GM10248 (cell line): ENCODE measurements around the gene ABCB11.

ENCODE experiments used
- CTCF ChIA-PET: fragments of 300-600 bp; sonication (Branson Sonifier 250); formaldehyde crosslinking; extraction: SDS; loops from one replicate; lab custom pipeline; 2021; ENCODE audit warnings: antibody characterized with exemption; lab: Yijun Ruan, JAX
- POLR2A ChIA-PET: fragments of 350-650 bp; sonication (Branson Sonifier 250); formaldehyde crosslinking; extraction: SDS; loops from one replicate; lab custom pipeline; 2020; ENCODE audit warnings: antibody characterized with exemption; lab: Yijun Ruan, JAX
- DNase-seq: peaks from one replicate; pipeline ENCODE4 v3.0.0; 2012; ENCODE audit errors: extremely low spot score
- CTCF ChIP-seq: IDR thresholded peaks from 2 replicates; pipeline ENCODE4 v1.5.1; 2012; ENCODE audit warnings: mild to moderate bottlenecking, low read depth; ENCODE audit errors: extremely low read depth, missing control alignments, control extremely low read depth

Gene ABCB11

DNA sequence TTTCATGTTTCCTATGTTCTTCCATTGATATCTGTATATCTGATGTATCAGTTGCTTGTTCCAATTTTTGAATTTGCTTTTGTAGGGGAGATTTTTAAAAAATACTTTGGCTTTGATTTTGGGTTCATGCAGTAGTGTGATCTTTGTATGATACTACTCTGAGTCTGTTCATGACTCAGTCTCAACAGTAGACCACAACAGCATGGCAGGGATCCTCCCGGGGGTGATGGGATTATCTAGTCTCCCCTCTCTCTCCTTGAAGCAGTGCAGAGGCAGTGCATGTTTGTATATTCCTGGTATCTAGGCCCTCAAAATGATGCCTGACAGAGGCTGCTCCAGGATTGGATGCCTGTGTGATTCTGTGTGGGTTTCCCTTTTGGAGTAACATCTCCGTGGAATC is 74.7 kb downstream of the ABCB11 start:
- ChIA-PET POLR2A (no interaction called here), CTCF (no interaction called here)
- DNase-seq: no peak
- TF ChIP-seq CTCF: no peak

DNA sequence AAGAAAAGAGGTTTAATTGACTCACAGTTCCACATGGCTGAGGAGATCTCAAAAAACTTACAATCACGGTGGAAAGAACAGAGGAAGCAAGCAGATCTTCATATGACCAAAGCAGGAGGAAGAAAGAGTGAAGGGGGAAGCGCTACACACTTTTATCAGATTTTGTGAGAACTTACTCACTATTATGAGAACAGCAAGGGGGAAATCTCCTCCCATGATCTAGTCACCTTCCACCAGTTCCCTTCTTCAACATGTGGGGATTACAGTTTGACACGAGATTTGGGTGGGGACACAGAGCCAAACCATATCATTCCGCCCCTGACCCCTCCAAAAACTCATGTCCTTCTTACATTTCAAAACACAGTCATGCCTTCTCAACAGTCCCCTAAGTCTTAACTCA is 75.8 kb downstream of the ABCB11 start:
- POLR2A ChIA-PET: no interaction called here
- no peak for DNase-seq
- no peak for TF ChIP-seq CTCF
- CTCF ChIA-PET: no interaction called here

GRCh38 chr2:168954256-168954655 is 76.9 kb downstream of the ABCB11 start:
- ChIA-PET POLR2A (no interaction called here), CTCF (no interaction called here)
- DNase-seq: no peak
- TF ChIP-seq CTCF: no peak

DNA sequence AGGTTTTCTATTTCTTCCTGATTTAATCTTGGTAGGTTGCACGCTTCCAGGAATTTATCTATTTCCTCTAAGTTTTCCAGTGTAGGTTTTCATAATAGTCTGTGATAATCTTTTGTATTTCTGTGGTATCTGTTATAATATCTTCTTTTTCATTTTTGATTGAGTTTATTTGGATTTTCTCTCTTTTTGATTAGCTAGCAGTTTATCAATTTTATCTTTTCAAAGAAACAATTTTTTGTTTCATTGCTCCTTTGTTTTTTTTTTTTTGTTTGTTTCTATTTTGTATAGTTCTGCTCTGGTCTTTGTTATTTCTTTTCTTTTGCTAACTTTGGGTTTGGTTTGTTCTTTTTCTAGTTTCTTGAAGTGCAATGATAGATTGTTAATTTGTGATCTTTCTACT is 78.7 kb downstream of the ABCB11 start:
- ChIA-PET CTCF (no interaction called here), POLR2A (no interaction called here)
- no peak for TF ChIP-seq CTCF
- DNase-seq: no peak

DNA sequence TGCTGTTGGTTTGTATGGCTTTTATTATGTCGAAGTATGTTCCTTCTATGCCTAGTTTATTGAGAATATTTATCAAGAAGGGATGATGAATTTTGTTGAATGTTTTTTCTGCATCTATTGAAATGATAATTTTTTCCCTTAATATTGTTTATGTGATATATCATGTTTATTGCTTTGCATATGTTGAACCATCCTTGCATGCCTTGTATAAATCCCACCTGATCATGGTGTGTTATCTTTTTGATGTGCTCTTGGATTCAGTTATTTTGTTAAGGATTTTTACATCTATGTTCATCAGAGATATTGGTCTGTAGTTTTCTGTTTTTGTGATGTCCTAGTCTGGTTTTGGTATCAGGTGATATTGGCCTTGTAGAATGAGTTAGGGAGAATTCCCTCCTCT is 79.3 kb downstream of the ABCB11 start:
- ChIA-PET POLR2A (no interaction called here), CTCF (no interaction called here)
- no peak for TF ChIP-seq CTCF
- no peak for DNase-seq

DNA sequence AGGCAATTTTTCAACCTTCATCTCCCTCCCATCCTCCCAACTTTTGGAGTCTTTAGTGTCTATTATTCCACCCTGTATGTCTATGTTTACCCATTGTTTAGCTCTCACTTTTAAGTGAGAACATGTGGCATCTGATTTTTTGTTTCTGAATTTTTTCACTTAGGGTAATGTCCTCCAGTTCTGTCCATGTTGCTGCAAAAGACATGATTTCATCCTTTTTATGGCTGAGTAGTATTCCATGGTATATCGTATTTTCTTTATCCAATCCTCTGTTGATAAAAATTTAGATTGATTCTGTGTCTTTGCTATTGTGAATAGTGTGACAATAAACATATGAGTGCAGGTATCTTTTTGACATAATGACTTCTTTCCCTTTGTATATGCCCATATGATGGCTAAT is 81.8 kb downstream of the ABCB11 start:
- POLR2A ChIA-PET: no interaction called here
- no peak for DNase-seq
- CTCF ChIA-PET: interaction anchor here (0.7 to 2.2 kb wide), 6 partner anchors 9 to 192 kb away, joined by 3 to 13 read pairs (median 4); no protein-coding TSS in a partner anchor
- TF ChIP-seq CTCF: no peak

DNA sequence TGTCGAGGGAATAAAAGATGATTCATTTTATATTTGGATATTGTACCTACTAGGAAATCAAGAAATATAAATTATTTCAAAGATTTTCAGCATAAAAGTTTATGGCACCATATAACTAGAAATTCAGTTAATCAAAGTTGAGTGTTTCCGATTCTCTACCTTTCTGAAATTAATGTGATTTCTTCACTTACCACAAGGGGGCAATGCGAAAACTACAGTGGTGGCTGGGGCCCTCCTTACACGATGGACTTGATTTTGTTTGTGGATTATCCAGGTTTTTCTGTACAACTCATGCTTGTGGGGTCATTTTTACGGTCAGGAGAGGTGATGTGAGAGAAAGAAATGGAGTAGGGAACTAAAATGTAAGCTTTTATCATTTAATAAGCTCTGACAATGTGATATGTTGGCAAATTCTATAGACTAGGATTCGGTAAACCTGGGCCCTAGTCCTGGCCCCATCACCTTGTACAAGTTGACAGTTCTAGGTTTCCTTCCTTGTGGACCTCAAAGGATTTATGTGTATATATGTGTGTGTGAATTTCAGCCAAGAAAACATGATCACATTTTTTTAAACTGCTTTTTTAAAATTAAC is 82.4 kb downstream of the ABCB11 start:
- no peak for DNase-seq
- CTCF ChIA-PET: interaction anchor here (0.7 to 2.2 kb wide), 6 partner anchors 9 to 193 kb away, joined by 3 to 13 read pairs (median 4); no protein-coding TSS in a partner anchor
- peak; percentile 48 for TF ChIP-seq CTCF
- POLR2A ChIA-PET: no interaction called here
